HepG2 (cell line): ENCODE measurements around the gene RAB8A. TPM values are rescaled to one million over a fixed set of nuclear protein-coding genes. Genes with fewer than 3 reads are reported as not detected.

Experiments used
- ASH2L ChIP-seq: fragments of 300-600, 200-600 bp; sonication (generic); IDR thresholded peaks from 2 replicates; pipeline ENCODE4 v1.7.0; 2017; ENCODE audit warnings: low read depth, mild to moderate bottlenecking, moderate library complexity, mixed read lengths, low read length; ENCODE audit not compliant: insufficient read length
- CREB1 ChIP-seq, 2 experiments: fragments of 450-650 bp in 1 of 2; IDR thresholded peaks; 2 replicates each; pipeline ENCODE4 v1.6.1; 2016 to 2017; ENCODE audit warnings: control low read depth in 1 of 2, mild to moderate bottlenecking in 1 of 2, missing compliant biosample characterization in 1 of 2, missing genetic modification characterization in 1 of 2
- GABPA ChIP-seq, 2 experiments: IDR thresholded peaks; 2 replicates each; pipeline ENCODE4 v1.6.1; 2011 to 2016; ENCODE audit warnings: low read depth in 2 of 2, low read length in 1 of 2, missing biosample characterization in 1 of 2, missing genetic modification characterization in 1 of 2
- HBP1 ChIP-seq: IDR thresholded peaks from 2 replicates; pipeline ENCODE4 v1.6.1; 2016; ENCODE audit warnings: low read depth, control low read depth
- HDAC1 ChIP-seq: sonication (generic); formaldehyde crosslinking; IDR thresholded peaks from 2 replicates; pipeline ENCODE4 v1.5.1; 2020; ENCODE audit warnings: mild to moderate bottlenecking, missing genetic modification reagents
- HOXD1 ChIP-seq: sonication (generic); formaldehyde crosslinking; IDR thresholded peaks from 2 replicates; pipeline ENCODE4 v1.5.0; 2020; ENCODE audit warnings: missing genetic modification reagents
- PHF5A ChIP-seq: IDR thresholded peaks from one replicate; pipeline ENCODE4 v1.6.1; 2018; ENCODE audit warnings: low read depth, missing genetic modification reagents; ENCODE audit not compliant: unreplicated experiment
- SOX13 ChIP-seq, 3 experiments: fragments of 450-650 bp in 1 of 3; sonication (generic) in 1 of 3; formaldehyde crosslinking in 1 of 3; IDR thresholded peaks in 2 of 3; conservative IDR thresholded peaks in 1 of 3; 2 replicates each; pipeline versions ENCODE4 v1.5.0 to v1.6.1; 2016 to 2020; ENCODE audit warnings: antibody characterized with exemption in 1 of 3, mild to moderate bottlenecking in 1 of 3, missing compliant biosample characterization in 1 of 3, missing genetic modification reagents in 1 of 3, moderate library complexity in 1 of 3
- TCF12 ChIP-seq, 2 experiments: fragments of 450-650 bp in 1 of 2; sonication (generic) in 1 of 2; formaldehyde crosslinking in 1 of 2; IDR thresholded peaks; 2 replicates each; pipeline versions ENCODE4 v1.6.1 to v1.8.0; 2017 to 2022; ENCODE audit warnings: antibody characterized with exemption in 1 of 2, mild to moderate bottlenecking in 1 of 2, missing genetic modification reagents in 1 of 2, moderate library complexity in 1 of 2
- TGIF2 ChIP-seq: IDR thresholded peaks from 2 replicates; pipeline ENCODE4 v1.6.1; 2016; ENCODE audit warnings: control low read depth, missing compliant biosample characterization
- ZBTB2 ChIP-seq: sonication (generic); formaldehyde crosslinking; IDR thresholded peaks from 2 replicates; pipeline ENCODE4 v1.8.0; 2022; ENCODE audit warnings: low read depth, missing genetic modification reagents
- ZBTB21 ChIP-seq: sonication (generic); formaldehyde crosslinking; IDR thresholded peaks from 2 replicates; pipeline ENCODE4 v1.4.0; 2020; ENCODE audit warnings: missing genetic modification reagents
- ZNF251 ChIP-seq: sonication (generic); formaldehyde crosslinking; IDR thresholded peaks from 2 replicates; pipeline ENCODE4 v1.9.0; 2021; ENCODE audit warnings: mild to moderate bottlenecking, missing genetic modification reagents
- ZNF343 ChIP-seq: sonication (generic); formaldehyde crosslinking; IDR thresholded peaks from 2 replicates; pipeline ENCODE4 v1.4.0; 2020; ENCODE audit warnings: mild to moderate bottlenecking, missing genetic modification reagents
- ZNF737 ChIP-seq: sonication (generic); formaldehyde crosslinking; IDR thresholded peaks from 2 replicates; pipeline ENCODE4 v1.5.0; 2020; ENCODE audit warnings: missing genetic modification reagents, mild to moderate bottlenecking, borderline replicate concordance
- polyA plus RNA-seq, 8 experiments: library from polyadenylated mRNA; depleted of rRNA in 3 of 8; stranded (reverse) in 7 of 8; unstranded in 1 of 8; fragments of >200 nt; fragmentation: Illumina TruSeq in 4 of 8; extraction: Trizol in 4 of 8; gene quantifications; 2 replicates each; pipeline versions ENCODE4 v1.2.1 to v1.2.3, GENCODE V29; 2011 to 2016; ENCODE audit warnings: low read depth in 4 of 8, missing spikeins in 1 of 8, mixed read lengths in 1 of 8; ENCODE audit not compliant: insufficient read depth in 1 of 8
- total RNA-seq, 5 experiments: library from RNA; depleted of rRNA; stranded (reverse); fragments of >200 nt; fragmentation: Illumina TruSeq; extraction: Trizol; gene quantifications; 2 replicates each; pipeline ENCODE4 v1.2.3, GENCODE V29; 2016; ENCODE audit warnings: low read depth in 1 of 5
- TF ChIP-seq, protein P1 (sequence below): IDR thresholded peaks from 2 replicates; pipeline ENCODE4 v1.4.0; 2020; ENCODE audit warnings: mild to moderate bottlenecking, missing genetic modification reagents
- TF ChIP-seq, protein P2 (sequence below): IDR thresholded peaks from 2 replicates; pipeline ENCODE4 v1.6.1; 2016; ENCODE audit warnings: control low read depth

RAB8A gene
- total and polyA plus RNA-seq, 2 of the 13 experiments (the other 11 are each of a cell fraction or from before 2014, with no cell fraction given), result 36.7 to 45.0 TPM

GRCh38 chr19:16143399-16144215, 31.9 kb downstream of the RAB8A start, which contains the start of gene HSH2D (continued):
- TF ChIP-seq, protein P1, sequence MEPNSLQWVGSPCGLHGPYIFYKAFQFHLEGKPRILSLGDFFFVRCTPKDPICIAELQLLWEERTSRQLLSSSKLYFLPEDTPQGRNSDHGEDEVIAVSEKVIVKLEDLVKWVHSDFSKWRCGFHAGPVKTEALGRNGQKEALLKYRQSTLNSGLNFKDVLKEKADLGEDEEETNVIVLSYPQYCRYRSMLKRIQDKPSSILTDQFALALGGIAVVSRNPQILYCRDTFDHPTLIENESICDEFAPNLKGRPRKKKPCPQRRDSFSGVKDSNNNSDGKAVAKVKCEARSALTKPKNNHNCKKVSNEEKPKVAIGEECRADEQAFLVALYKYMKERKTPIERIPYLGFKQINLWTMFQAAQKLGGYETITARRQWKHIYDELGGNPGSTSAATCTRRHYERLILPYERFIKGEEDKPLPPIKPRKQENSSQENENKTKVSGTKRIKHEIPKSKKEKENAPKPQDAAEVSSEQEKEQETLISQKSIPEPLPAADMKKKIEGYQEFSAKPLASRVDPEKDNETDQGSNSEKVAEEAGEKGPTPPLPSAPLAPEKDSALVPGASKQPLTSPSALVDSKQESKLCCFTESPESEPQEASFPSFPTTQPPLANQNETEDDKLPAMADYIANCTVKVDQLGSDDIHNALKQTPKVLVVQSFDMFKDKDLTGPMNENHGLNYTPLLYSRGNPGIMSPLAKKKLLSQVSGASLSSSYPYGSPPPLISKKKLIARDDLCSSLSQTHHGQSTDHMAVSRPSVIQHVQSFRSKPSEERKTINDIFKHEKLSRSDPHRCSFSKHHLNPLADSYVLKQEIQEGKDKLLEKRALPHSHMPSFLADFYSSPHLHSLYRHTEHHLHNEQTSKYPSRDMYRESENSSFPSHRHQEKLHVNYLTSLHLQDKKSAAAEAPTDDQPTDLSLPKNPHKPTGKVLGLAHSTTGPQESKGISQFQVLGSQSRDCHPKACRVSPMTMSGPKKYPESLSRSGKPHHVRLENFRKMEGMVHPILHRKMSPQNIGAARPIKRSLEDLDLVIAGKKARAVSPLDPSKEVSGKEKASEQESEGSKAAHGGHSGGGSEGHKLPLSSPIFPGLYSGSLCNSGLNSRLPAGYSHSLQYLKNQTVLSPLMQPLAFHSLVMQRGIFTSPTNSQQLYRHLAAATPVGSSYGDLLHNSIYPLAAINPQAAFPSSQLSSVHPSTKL (CRISPR knock-in tag), result no peak
- TF ChIP-seq, protein P2, sequence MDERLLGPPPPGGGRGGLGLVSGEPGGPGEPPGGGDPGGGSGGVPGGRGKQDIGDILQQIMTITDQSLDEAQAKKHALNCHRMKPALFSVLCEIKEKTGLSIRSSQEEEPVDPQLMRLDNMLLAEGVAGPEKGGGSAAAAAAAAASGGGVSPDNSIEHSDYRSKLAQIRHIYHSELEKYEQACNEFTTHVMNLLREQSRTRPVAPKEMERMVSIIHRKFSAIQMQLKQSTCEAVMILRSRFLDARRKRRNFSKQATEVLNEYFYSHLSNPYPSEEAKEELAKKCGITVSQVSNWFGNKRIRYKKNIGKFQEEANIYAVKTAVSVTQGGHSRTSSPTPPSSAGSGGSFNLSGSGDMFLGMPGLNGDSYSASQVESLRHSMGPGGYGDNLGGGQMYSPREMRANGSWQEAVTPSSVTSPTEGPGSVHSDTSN, result no peak
- TF ChIP-seq ZBTB21 (CRISPR knock-in tag) (no peak), HOXD1 (CRISPR knock-in tag) (no peak), SOX13 (IDR thresholded peaks at IDR 0.05) (no peak), SOX13 (CRISPR knock-in tag; conservative IDR thresholded peaks at IDR 0.05 in 1 of 2, IDR thresholded peaks at IDR 0.05 in 1 of 2) (no peak), ZBTB2 (CRISPR knock-in tag) (no peak), ZNF737 (CRISPR knock-in tag) (no peak), ZNF251 (CRISPR knock-in tag) (no peak), HBP1 (CRISPR knock-in tag) (no peak), ASH2L (no peak), CREB1 (IDR thresholded peaks at IDR 0.05) (no peak), CREB1 (CRISPR knock-in tag; IDR thresholded peaks at IDR 0.05) (no peak), GABPA (IDR thresholded peaks at IDR 0.05; ENCODE audit: low read depth, low read length) (no peak), GABPA (CRISPR knock-in tag; IDR thresholded peaks at IDR 0.05; ENCODE audit: low read depth) (peak; percentile 58), TGIF2 (CRISPR knock-in tag) (no peak), ZNF343 (no peak), TCF12 (IDR thresholded peaks at IDR 0.05) (no peak), TCF12 (CRISPR knock-in tag; IDR thresholded peaks at IDR 0.05) (no peak), PHF5A (CRISPR knock-in tag) (no peak), HDAC1 (0 out of 2 replicates have a peak, but pooled peaks have one; percentile 17)
